C4-2B (cell line): Measurements from ENCODE around the gene SLC9A5.

ENCODE experiments used
- CTCF ChIP-seq: fragments of 450-650 bp; conservative IDR thresholded peaks from 2 replicates; pipeline ENCODE4 v1.5.1; 2017; ENCODE audit warnings: mild to moderate bottlenecking
- ZFX ChIP-seq: fragments of 450-650 bp; IDR thresholded peaks from 2 replicates; pipeline ENCODE4 v1.6.1; 2017

GRCh38 chr16:67271446-67271845 lies 22.7 kb downstream of the SLC9A5 start:
- TF ChIP-seq CTCF = no peak
- TF ChIP-seq ZFX = no peak
